GM13976 (cell line): ENCODE measurements around the gene GLIS1.

ENCODE experiments used
- DNase-seq: peaks from one replicate; pipeline ENCODE4 v3.0.0; 2012; ENCODE audit warnings: low spot score
- in situ Hi-C: fragments of 300-500 bp; cut with MboI; formaldehyde crosslinking; loops from one replicate; pipeline ENCODE4 v1.12.0; 2022; ENCODE audit warnings: low sequenced_read_pairs, mixed read lengths, inconsistent platforms; ENCODE audit not compliant: unreplicated experiment
- TF ChIP-seq, protein P1 (sequence below): IDR thresholded peaks from 2 replicates; pipeline ENCODE4 v1.5.1; 2012; ENCODE audit warnings: borderline replicate concordance, mild to moderate bottlenecking; ENCODE audit not compliant: insufficient read depth; ENCODE audit errors: extremely low read depth, missing control alignments, control extremely low read depth

Gene GLIS1

DNA sequence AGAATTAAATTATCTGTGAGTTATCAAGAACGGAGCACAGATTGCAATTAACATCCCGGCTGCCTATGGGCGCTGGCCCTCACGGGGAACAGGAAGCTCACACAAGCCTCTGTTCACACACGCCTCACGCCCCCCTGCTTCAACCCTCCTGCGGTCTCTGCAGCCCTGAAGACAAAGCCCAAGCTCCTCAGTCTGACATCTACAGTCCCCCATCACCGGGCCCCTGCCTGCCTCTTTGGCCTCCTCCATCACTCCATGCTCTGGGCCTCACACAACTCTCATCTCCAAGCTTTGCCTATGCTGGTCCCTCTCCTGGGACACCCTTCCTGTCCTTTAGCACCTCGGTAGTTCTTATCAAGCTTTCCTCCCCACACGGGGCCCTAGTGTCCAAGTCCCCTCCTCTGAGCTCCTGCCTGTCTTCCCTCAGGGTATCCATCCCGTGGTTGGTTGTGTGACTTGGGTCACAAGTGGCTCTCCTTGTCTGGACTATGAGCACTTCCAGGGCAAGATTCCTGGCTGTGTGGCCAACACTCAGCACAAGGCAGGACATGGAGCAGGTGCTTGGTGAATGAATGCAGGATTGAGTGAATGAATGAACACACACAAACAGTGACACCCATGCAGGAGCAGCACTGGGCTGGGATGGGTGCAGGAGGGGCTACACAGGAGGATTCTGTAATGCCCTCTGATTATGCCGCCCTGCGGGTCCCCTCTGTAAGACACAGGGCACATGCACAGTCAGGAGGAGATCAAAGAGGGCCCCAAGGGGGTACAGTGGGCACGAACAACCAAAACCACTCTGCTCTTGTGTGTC lies 163.6 kb downstream of the GLIS1 start:
- no peak for DNase-seq
- TF ChIP-seq, protein P1, sequence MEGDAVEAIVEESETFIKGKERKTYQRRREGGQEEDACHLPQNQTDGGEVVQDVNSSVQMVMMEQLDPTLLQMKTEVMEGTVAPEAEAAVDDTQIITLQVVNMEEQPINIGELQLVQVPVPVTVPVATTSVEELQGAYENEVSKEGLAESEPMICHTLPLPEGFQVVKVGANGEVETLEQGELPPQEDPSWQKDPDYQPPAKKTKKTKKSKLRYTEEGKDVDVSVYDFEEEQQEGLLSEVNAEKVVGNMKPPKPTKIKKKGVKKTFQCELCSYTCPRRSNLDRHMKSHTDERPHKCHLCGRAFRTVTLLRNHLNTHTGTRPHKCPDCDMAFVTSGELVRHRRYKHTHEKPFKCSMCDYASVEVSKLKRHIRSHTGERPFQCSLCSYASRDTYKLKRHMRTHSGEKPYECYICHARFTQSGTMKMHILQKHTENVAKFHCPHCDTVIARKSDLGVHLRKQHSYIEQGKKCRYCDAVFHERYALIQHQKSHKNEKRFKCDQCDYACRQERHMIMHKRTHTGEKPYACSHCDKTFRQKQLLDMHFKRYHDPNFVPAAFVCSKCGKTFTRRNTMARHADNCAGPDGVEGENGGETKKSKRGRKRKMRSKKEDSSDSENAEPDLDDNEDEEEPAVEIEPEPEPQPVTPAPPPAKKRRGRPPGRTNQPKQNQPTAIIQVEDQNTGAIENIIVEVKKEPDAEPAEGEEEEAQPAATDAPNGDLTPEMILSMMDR: no peak
- in situ Hi-C loops: no loop called here

DNA sequence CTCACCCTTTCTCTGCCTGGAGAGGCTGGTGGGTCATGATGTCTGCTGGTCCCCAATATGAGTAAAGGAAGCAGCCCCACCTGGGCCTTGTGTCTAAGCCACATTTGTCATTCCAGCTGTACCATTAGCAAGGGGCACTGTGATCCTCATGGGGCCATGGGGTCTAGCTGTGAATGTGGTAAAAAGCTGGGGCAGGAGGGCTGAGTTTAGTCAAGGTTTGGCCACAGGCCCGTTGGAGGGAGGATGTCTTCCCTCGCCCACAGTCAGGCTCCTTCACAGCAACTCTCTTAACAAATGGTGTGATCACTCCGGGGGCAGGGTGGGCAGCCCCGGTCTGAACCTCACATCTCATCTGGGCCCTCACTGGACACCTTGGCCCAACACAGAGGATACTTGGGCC lies 164.3 kb downstream of the GLIS1 start:
- TF ChIP-seq, protein P1: no peak
- in situ Hi-C loops: no loop called here
- no peak for DNase-seq

GRCh38 chr1:53573931-53574330 lies 165.0 kb downstream of the GLIS1 start:
- DNase-seq: no peak
- in situ Hi-C loops: no loop called here
- TF ChIP-seq, protein P1: no peak

DNA sequence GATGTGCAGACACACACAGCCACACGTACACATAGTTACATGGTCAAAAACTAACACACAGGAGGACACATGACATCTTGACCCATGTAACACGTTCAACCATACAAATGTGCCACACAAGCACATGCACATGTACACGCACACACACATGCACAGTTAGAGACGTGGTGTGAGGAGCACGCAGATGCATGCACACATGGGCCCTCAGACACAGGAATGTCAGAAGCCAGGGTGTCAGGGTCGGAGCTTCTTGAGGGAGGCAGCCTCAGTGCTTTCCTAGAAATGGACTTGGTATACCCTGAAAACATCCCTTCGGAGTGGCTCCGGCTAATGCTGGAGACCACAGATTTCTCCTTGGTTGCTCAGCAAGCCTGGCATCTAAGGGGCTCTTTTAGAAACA lies 165.4 kb downstream of the GLIS1 start:
- in situ Hi-C loops: no loop called here
- DNase-seq: no peak
- TF ChIP-seq, protein P1: no peak

DNA sequence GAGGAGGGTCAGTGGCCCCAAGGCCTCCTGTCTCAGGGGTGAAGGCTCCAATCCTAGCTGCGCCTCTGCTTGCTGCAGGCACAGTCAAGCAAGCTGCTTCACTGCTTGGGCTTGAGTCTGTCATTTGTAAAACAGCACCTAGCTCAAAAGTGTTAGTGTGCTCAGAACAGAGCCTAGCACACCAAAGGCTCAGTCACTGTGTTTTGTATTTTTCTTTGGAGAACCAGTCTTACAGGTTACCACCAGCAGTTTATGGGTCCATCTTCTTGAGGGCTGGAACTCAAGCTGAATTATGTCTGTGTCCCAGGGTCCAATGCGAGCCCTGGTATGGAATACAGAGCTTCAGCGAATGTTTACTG lies 166.2 kb downstream of the GLIS1 start:
- TF ChIP-seq, protein P1: no peak
- DNase-seq: no peak
- in situ Hi-C loops: no loop called here

- TF ChIP-seq, protein P1: no peak
- in situ Hi-C loops: no loop called here
- DNase-seq: no peak
Measured at GRCh38 chr1:53572065-53572814, 166.7 kb downstream of the GLIS1 start.
